ENCODE measurements around the gene CMSS1.

Gene CMSS1

DNA sequence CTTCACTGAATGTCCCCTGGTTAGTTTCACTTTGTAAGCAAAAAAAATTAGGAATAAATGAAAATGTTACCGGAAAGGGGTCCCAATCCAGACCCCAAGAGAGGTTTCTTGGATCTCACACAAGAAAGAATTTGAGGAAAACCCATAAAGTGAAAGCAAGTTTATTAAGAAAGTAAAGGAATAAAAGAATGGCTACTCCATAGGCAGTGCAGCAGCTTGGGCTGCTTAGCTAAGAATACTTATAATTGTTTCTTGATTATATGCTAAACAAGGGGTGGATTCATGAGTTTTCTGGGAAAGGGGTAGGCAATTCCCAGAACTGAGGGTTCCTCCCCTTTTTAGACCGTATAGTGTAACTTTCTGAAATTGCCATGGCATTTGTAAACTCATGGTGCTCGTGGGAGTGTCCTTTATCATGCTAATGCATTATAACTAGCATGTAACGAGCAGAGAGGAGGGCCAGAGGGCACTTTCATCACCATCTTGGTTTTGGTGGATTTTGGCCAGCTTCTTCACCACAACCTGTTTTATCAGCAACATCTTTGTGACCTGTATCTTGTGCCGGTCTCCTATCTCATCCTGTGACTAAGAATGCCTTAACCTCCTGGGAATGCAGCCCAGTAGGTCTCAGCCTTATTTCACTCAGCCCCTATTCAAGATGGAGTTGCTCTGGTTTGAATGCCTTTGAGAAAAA lies 41.0 kb upstream of the CMSS1 start:
- TF ChIP-seq, protein P1, sequence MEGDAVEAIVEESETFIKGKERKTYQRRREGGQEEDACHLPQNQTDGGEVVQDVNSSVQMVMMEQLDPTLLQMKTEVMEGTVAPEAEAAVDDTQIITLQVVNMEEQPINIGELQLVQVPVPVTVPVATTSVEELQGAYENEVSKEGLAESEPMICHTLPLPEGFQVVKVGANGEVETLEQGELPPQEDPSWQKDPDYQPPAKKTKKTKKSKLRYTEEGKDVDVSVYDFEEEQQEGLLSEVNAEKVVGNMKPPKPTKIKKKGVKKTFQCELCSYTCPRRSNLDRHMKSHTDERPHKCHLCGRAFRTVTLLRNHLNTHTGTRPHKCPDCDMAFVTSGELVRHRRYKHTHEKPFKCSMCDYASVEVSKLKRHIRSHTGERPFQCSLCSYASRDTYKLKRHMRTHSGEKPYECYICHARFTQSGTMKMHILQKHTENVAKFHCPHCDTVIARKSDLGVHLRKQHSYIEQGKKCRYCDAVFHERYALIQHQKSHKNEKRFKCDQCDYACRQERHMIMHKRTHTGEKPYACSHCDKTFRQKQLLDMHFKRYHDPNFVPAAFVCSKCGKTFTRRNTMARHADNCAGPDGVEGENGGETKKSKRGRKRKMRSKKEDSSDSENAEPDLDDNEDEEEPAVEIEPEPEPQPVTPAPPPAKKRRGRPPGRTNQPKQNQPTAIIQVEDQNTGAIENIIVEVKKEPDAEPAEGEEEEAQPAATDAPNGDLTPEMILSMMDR (IDR thresholded peaks at IDR 0.05; ENCODE audit: insufficient read depth, low read length), result no peak
- no peak for TF ChIP-seq SPI1 (IDR thresholded peaks at IDR 0.05; ENCODE audit: borderline replicate concordance, low read depth)
- no peak for TF ChIP-seq POLR2AphosphoS5 (IDR thresholded peaks at IDR 0.05; ENCODE audit: low read depth)
- TF ChIP-seq, protein P2, sequence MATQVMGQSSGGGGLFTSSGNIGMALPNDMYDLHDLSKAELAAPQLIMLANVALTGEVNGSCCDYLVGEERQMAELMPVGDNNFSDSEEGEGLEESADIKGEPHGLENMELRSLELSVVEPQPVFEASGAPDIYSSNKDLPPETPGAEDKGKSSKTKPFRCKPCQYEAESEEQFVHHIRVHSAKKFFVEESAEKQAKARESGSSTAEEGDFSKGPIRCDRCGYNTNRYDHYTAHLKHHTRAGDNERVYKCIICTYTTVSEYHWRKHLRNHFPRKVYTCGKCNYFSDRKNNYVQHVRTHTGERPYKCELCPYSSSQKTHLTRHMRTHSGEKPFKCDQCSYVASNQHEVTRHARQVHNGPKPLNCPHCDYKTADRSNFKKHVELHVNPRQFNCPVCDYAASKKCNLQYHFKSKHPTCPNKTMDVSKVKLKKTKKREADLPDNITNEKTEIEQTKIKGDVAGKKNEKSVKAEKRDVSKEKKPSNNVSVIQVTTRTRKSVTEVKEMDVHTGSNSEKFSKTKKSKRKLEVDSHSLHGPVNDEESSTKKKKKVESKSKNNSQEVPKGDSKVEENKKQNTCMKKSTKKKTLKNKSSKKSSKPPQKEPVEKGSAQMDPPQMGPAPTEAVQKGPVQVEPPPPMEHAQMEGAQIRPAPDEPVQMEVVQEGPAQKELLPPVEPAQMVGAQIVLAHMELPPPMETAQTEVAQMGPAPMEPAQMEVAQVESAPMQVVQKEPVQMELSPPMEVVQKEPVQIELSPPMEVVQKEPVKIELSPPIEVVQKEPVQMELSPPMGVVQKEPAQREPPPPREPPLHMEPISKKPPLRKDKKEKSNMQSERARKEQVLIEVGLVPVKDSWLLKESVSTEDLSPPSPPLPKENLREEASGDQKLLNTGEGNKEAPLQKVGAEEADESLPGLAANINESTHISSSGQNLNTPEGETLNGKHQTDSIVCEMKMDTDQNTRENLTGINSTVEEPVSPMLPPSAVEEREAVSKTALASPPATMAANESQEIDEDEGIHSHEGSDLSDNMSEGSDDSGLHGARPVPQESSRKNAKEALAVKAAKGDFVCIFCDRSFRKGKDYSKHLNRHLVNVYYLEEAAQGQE (IDR thresholded peaks at IDR 0.05; ENCODE audit: insufficient replicate concordance, low read depth), result no peak
- no peak for TF ChIP-seq GABPA (IDR thresholded peaks at IDR 0.05; ENCODE audit: low read depth)
- DNase-seq (ENCODE audit: low read depth in 1 of 2, low spot score in 1 of 2), result no peak
- H3K4me3 ChIP-seq (replicated peaks; ENCODE audit: insufficient read depth, low read length), result no peak overlapping the region
- no peak overlapping the region for H3K27ac ChIP-seq (replicated peaks)
- peaks cover 15% of the 10 kb centered on the region for H3K27me3 ChIP-seq (ENCODE audit: insufficient read depth, poor library complexity, severe bottlenecking)

DNA sequence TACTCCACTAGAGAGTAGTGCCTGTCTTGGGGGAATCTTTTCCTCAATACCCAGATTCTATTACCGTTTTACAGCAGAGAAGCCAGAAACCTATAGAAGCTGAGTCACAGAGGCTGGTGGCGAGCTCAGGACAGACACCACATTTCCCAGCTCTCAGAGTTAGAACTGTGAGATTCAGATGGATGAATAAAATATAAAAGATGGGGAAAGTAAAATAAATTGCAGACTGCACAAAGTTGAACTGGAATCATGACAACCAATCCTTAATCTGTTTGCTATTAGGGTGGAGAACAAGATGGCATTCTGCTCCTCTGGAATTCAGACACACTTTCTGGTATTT lies 40.5 kb upstream of the CMSS1 start:
- DNase-seq (ENCODE audit: low read depth in 1 of 2, low spot score in 1 of 2), result no peak
- TF ChIP-seq, protein P2 (IDR thresholded peaks at IDR 0.05; ENCODE audit: insufficient replicate concordance, low read depth), result no peak
- no peak for TF ChIP-seq POLR2AphosphoS5 (IDR thresholded peaks at IDR 0.05; ENCODE audit: low read depth)
- TF ChIP-seq SPI1 (IDR thresholded peaks at IDR 0.05; ENCODE audit: borderline replicate concordance, low read depth), result no peak
- TF ChIP-seq GABPA (IDR thresholded peaks at IDR 0.05; ENCODE audit: low read depth), result no peak
- TF ChIP-seq, protein P1 (IDR thresholded peaks at IDR 0.05; ENCODE audit: insufficient read depth, low read length), result no peak
- Histone ChIP-seq H3K27me3 (ENCODE audit: insufficient read depth, poor library complexity, severe bottlenecking) (peaks cover 14% of the 10 kb centered on the region), H3K4me3 (replicated peaks; ENCODE audit: insufficient read depth, low read length) (no peak overlapping the region), H3K27ac (replicated peaks) (no peak overlapping the region)

DNA sequence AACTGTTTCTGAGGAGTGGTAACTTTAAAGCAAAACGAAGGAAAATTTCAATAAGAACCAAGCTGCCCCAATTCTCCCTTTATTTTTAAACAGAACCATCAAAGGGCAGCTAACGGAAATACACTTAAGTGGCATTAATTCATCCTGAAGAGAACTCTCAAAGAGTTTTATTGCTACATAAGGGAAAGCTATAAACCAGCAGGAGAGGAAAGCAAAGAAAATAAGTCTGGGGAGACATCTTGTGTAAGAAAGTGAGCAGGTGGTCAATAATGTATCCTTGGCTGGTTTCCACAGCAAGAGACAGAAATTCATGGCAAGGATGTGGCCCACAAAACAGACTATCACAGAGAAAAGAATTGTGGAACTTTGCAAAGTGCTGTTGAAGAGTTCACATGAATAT lies 40.0 kb upstream of the CMSS1 start:
- TF ChIP-seq, protein P1 (IDR thresholded peaks at IDR 0.05; ENCODE audit: insufficient read depth, low read length), result no peak
- no peak for TF ChIP-seq GABPA (IDR thresholded peaks at IDR 0.05; ENCODE audit: low read depth)
- TF ChIP-seq POLR2AphosphoS5 (IDR thresholded peaks at IDR 0.05; ENCODE audit: low read depth), result no peak
- TF ChIP-seq SPI1 (IDR thresholded peaks at IDR 0.05; ENCODE audit: borderline replicate concordance, low read depth), result no peak
- TF ChIP-seq, protein P2 (IDR thresholded peaks at IDR 0.05; ENCODE audit: insufficient replicate concordance, low read depth), result no peak
- Histone ChIP-seq H3K4me3 (replicated peaks; ENCODE audit: insufficient read depth, low read length) (no peak overlapping the region), H3K27me3 (ENCODE audit: insufficient read depth, poor library complexity, severe bottlenecking) (peaks cover 14% of the 10 kb centered on the region), H3K27ac (replicated peaks) (no peak overlapping the region)
- no peak for DNase-seq (ENCODE audit: low read depth in 1 of 2, low spot score in 1 of 2)
